Astrocyte (in vitro differentiated cells and primary cell): ENCODE measurements around the gene SLC25A25.

Experiments used
- CTCF ChIP-seq: IDR thresholded peaks from 2 replicates; pipeline ENCODE4 v1.5.1; 2011; ENCODE audit warnings: low read depth, mild to moderate bottlenecking, inconsistent platforms, low read length, moderate library complexity; ENCODE audit not compliant: insufficient read depth
- EZH2 ChIP-seq: IDR thresholded peaks from 2 replicates; pipeline ENCODE4 v1.6.1; 2012; ENCODE audit warnings: mild to moderate bottlenecking, low read length, inconsistent platforms; ENCODE audit not compliant: insufficient read depth

DNA sequence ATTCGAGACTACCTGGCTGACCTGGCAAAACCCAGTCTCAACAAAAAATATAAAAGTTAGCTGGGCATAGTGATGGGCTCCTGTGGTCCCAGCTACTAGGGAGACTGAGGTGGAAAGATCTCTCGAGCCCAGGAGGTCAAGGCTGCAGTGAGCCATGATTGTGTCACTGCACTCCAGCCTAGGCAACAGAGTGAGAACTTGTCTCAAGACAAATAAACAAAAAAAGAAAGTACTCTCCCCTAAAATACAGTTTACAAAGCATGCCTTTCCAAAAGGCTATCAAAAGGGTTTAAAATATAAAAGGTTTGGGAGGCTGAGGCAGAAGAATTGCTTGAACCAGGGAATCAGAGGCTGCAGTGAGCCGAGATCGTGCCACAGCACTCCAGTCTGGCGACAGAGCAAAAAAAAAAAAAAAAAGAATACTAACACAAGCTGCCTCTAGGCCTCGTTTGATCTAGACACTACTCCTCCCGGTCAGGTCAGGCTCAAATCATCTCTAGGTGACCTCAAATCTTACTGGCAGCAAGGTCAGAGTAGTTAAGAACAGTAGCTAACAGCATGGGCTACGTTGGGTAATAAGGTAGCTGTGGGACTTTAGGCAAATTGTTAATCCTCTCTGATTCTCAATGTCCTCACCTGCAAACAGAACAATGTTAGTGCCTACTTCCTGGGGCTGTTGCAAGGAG lies 10.2 kb upstream of the SLC25A25 start:
- TF ChIP-seq CTCF, result no peak
- TF ChIP-seq EZH2, result no peak
